Sigmoid colon (tissue), 3 donors: ENCODE data around the gene TRIP11.

ENCODE experiments used
- CTCF ChIP-seq, 4 experiments: fragments of 450-650 bp in 3 of 4; fragments of 200-600 bp in 1 of 4; IDR thresholded peaks; one replicate each; pipeline ENCODE4 v1.5.1; 2016 to 2019; ENCODE audit warnings: antibody characterized with exemption in 4 of 4, mild to moderate bottlenecking in 3 of 4, moderate library complexity in 2 of 4
- POLR2A ChIP-seq, 2 donors: fragments of 450-650 bp; IDR thresholded peaks; one replicate each; pipeline ENCODE4 v1.6.1; 2016; ENCODE audit warnings: antibody characterized with exemption in 2 of 2, mild to moderate bottlenecking in 2 of 2, moderate library complexity in 2 of 2

GRCh38 chr14:91977884-91978283, 62.0 kb downstream of the TRIP11 start:
- TF ChIP-seq CTCF (IDR thresholded peaks at IDR 0.05) (no peak), POLR2A (IDR thresholded peaks at IDR 0.05) (no peak)
